ENCODE measurements around the gene SERP1.

SERP1 gene

DNA sequence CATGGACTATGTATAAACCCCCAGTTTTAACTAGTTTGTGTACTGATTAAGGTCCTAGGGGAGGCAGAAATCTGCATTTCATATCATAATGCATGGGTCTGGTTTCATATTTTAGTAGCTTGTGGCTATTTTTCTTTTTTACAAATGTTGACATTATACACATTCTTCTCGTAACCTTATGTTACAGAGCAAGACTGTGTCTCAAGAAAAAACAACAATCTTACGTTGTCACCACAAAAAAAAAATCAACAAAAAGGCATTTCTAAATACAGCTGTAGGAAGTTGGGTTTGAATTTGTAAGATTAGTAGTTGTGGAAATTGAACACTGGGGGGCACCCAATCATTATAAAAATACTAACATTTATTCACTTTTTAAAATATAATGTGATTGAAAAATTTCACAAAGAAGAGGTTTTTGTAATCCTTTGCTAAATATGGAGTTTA is 17.9 kb downstream of the SERP1 start:
- Histone ChIP-seq H3K9ac (no peak overlapping the region), H3K4me2 (ENCODE audit: low read length) (no peak overlapping the region), H3K9me3 (ENCODE audit: control insufficient read depth, low read length) (no peaks in the 10 kb centered on the region), H3K36me3 (ENCODE audit: control insufficient read depth, insufficient read depth, low read length) (no peaks in the 10 kb centered on the region), H3K4me1 (no peaks in the 10 kb centered on the region), H3K79me2 (peaks cover 3% of the 10 kb centered on the region), H2AFZ (no peak overlapping the region), H3K27ac (no peak overlapping the region), H3K27me3 (ENCODE audit: control insufficient read depth, insufficient read depth, low read length) (no peaks in the 10 kb centered on the region), H3K4me3 (ENCODE audit: low read depth, low read length) (no peak overlapping the region)
- TF ChIP-seq, protein P1, sequence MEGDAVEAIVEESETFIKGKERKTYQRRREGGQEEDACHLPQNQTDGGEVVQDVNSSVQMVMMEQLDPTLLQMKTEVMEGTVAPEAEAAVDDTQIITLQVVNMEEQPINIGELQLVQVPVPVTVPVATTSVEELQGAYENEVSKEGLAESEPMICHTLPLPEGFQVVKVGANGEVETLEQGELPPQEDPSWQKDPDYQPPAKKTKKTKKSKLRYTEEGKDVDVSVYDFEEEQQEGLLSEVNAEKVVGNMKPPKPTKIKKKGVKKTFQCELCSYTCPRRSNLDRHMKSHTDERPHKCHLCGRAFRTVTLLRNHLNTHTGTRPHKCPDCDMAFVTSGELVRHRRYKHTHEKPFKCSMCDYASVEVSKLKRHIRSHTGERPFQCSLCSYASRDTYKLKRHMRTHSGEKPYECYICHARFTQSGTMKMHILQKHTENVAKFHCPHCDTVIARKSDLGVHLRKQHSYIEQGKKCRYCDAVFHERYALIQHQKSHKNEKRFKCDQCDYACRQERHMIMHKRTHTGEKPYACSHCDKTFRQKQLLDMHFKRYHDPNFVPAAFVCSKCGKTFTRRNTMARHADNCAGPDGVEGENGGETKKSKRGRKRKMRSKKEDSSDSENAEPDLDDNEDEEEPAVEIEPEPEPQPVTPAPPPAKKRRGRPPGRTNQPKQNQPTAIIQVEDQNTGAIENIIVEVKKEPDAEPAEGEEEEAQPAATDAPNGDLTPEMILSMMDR (IDR thresholded peaks at IDR 0.05) = no peak

DNA sequence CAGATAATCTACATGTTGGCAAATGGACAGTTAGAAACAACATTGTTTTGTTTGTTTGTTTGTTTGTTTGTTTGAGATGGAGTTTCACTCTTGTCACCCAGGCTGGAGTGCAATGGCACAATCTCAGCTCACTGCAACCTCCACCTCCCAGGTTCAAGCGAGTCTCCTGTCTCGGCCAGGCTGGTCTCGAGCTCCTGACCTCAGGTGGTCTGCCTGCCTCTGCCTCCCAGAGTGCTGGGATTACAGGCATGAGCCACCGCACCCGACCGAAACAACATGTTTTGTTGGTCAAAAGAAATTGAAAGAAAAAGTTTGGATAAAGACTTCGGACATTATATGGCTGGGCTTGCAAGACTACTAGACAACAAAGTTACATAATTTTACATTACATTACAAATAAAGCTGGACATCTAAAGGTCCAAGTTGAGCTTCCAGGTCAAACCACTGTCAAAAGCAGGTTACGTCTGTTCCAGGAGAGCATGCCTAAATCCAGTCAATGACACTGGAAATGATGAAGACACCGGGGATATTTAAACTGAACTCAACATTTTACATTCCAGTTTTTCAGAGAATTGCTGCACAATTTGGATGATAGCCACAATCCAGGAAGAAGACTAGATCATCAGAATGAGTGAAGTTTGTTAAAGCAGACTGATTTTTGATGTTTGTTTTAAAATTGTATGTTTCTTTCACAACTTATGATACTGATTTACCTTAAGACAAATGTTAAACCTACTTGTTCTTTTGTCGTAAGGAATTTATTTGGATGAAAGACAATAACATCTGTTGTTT is 18.6 kb downstream of the SERP1 start:
- H3K27me3 ChIP-seq (ENCODE audit: control insufficient read depth, insufficient read depth, low read length) = no peaks in the 10 kb centered on the region

DNA sequence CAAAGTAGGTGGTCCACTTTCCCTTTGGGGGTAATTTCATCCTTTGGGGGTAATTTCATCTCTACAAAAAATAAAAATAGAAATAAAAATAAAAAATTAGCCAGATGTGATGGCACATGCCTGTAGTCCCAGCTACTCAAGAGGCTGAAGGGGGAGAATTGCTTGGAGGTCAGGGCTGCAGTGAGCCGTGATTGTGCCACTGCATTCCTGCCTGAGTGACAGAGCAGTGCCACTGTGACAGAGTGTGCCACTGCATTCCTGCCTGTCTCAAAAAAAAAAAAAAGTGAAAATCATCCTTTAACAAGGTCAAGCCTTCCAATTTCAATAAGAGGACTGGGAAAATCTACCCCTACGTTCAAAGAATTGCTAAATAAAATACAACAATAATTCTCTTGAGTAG is 22.8 kb downstream of the SERP1 start:
- Histone ChIP-seq H3K79me2 (no peaks in the 10 kb centered on the region), H3K4me3 (ENCODE audit: low read depth, low read length) (no peak overlapping the region), H3K9me3 (ENCODE audit: control insufficient read depth, low read length) (no peaks in the 10 kb centered on the region), H3K9ac (no peak overlapping the region), H3K4me1 (no peaks in the 10 kb centered on the region), H3K4me2 (ENCODE audit: low read length) (no peak overlapping the region), H3K27me3 (ENCODE audit: control insufficient read depth, insufficient read depth, low read length) (no peaks in the 10 kb centered on the region), H3K36me3 (ENCODE audit: control insufficient read depth, insufficient read depth, low read length) (no peaks in the 10 kb centered on the region), H3K27ac (no peak overlapping the region), H2AFZ (no peak overlapping the region)
- TF ChIP-seq, protein P1 (IDR thresholded peaks at IDR 0.05) = no peak

More for the DNA sequence above, 18.6 kb downstream of the SERP1 start:
- H3K79me2 ChIP-seq = no peaks in the 10 kb centered on the region
- TF ChIP-seq, protein P1 (IDR thresholded peaks at IDR 0.05) = no peak
- no peak overlapping the region for H2AFZ ChIP-seq
- H3K9me3 ChIP-seq (ENCODE audit: control insufficient read depth, low read length) = no peaks in the 10 kb centered on the region
- H3K4me2 ChIP-seq (ENCODE audit: low read length) = no peak overlapping the region
- no peak overlapping the region for H3K9ac ChIP-seq
- no peak overlapping the region for H3K4me3 ChIP-seq (ENCODE audit: low read depth, low read length)
- no peak overlapping the region for H3K27ac ChIP-seq
- H3K4me1 ChIP-seq = no peaks in the 10 kb centered on the region
- H3K36me3 ChIP-seq (ENCODE audit: control insufficient read depth, insufficient read depth, low read length) = no peaks in the 10 kb centered on the region

DNA sequence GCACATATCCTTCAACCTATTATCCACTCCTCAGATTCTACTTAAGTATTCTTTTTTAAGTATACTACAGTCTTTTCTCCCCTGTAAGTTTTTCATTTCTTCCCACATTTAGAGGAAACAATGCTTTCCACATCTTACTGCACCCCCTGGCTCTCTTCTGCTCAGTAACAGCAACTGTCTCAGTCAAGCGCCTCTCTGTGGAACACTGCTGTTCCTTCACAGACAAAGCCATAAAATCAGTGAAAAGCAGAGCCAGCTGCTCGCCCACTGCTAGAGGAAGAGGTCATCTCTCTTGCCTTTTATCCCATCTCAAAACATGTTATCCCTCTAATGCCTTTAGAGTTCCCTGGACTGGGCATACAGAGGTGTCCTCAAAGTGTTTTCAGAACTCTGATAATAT is 24.8 kb downstream of the SERP1 start:
- Histone ChIP-seq H3K36me3 (ENCODE audit: control insufficient read depth, insufficient read depth, low read length) (no peaks in the 10 kb centered on the region), H3K27me3 (ENCODE audit: control insufficient read depth, insufficient read depth, low read length) (no peaks in the 10 kb centered on the region), H3K4me3 (ENCODE audit: low read depth, low read length) (no peak overlapping the region), H3K4me1 (no peaks in the 10 kb centered on the region), H2AFZ (no peak overlapping the region), H3K9me3 (ENCODE audit: control insufficient read depth, low read length) (no peaks in the 10 kb centered on the region), H3K27ac (no peak overlapping the region), H3K79me2 (no peaks in the 10 kb centered on the region), H3K9ac (no peak overlapping the region), H3K4me2 (ENCODE audit: low read length) (no peak overlapping the region)
- TF ChIP-seq, protein P1 (IDR thresholded peaks at IDR 0.05) = no peak

DNA sequence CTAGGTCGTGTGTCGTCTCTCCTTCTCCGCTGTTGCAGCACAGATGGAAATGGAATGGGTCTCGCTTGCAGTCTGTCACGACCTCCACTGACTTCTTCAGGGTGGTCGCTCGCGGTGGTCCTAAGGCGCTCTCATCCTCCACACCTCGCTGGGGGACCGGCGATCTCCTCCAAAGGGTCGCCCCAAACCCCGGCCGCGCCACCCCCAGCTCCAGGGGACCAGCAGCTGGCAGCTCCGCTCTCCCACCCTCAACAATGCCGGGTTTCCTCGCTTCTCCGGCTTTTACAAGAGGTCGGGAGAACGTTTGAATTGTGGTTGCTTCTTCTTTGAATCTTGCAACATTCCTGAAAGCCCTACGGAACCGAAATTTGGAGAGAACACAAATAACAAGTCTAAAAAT is 25.9 kb downstream of the SERP1 start:
- H2AFZ ChIP-seq = no peak overlapping the region
- no peak overlapping the region for H3K27ac ChIP-seq
- H3K9me3 ChIP-seq (ENCODE audit: control insufficient read depth, low read length) = no peaks in the 10 kb centered on the region
- H3K4me3 ChIP-seq (ENCODE audit: low read depth, low read length) = no peak overlapping the region
- no peaks in the 10 kb centered on the region for H3K36me3 ChIP-seq (ENCODE audit: control insufficient read depth, insufficient read depth, low read length)
- H3K79me2 ChIP-seq = no peaks in the 10 kb centered on the region
- no peaks in the 10 kb centered on the region for H3K27me3 ChIP-seq (ENCODE audit: control insufficient read depth, insufficient read depth, low read length)
- no peak overlapping the region for H3K4me2 ChIP-seq (ENCODE audit: low read length)
- no peaks in the 10 kb centered on the region for H3K4me1 ChIP-seq
- TF ChIP-seq, protein P1 (IDR thresholded peaks at IDR 0.05) = no peak
- no peak overlapping the region for H3K9ac ChIP-seq
